ENCODE results near the gene LGR6.
"Not testable (repeated sequence)": the region's sequence is repeated elsewhere in the genome, so short reads cannot be mapped to it uniquely, and the experiment has no call there.

LGR6 gene

DNA sequence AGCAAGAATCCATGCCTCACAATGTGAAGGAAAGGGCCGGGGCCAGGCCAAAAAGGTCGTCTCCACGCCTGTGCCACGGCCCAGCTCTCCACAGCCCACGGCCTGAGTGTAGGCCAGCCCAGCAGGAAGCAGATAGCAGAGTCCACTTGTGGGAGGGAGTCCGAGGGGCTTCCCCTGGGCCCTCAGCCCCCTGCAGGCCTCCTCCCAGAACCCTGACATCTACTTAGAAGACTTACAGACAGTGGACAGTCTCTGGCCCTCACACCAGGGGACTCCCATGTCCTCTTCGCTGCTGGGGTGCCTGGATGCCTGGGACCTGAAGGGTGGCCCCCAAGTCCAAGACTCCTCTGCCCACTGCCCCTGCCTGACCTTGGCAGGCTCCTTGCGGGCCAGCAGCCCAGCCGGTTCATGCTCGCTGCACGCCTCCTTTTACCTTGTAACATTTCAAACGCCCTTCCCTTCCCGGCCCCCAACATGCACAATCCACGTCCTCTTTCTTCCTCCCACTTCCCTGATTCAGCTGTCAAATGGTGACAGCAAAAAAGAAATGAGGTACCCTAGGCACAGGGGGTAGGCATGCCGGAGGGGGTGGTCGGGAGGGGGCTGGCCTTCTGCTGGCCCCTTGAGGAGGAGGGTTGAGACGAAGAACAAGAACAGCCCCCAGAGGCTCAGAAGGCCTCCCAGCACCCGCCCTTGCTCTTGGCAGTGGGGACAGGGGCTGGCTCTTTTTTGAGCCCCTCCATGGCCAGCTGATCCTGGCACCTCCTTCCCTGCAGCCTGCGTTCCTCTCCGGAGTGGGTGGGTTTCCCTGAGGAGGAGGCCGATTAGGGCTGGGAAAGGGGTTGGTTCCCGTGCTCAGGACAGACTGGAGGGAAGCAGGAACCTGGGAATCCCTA, 32.2 kb upstream of the LGR6 start:
- peak; percentile 39 for DNase-seq

GRCh38 chr1:202162047-202162417, 31.6 kb upstream of the LGR6 start:
- DNase-seq, result peak; percentile 55

DNA sequence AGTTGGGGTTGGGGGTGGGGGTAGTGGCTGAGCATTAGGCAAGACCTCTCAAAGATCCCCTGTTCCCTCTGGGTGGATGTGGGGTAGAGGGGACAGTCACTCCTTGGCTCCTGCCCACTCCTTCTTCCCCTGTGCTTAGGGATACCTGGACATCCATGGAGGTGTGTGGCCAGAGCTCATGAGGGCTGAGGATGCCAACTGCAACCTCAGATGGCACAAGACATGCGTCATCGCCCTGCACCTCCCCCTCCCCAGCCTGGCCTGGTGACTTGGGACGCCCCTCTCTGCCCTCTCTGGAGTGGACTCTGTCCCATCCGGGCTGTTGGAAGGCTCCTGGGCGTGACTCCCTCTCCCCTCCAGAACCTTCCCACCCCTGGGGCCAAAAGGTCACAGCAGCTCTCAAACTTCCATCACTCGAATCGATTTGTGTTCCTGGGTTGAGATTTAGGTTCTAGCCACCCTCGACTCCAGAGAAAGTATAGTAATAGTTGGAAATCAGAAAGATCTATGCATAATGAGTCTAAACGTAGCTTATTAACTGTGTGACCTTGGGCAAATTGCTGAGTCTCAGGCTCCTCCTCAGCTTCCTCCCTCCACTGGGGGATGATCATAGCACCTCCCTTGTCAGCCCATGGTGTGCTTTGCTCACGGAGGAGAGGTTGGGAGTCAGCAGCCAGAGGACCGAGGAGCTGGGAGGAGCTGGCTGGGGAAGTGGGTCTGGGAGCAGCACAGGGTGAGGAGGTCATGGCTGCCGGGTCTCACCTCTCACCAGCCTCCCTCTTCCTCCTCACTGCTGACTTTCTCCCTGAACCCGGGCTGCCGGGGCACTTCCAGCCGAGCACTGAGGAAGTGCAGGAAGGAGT, 30.9 kb upstream of the LGR6 start:
- peak; percentile 48 for DNase-seq

GRCh38 chr1:202163281-202164270, 30.0 kb upstream of the LGR6 start:
- no peak for DNase-seq

DNA sequence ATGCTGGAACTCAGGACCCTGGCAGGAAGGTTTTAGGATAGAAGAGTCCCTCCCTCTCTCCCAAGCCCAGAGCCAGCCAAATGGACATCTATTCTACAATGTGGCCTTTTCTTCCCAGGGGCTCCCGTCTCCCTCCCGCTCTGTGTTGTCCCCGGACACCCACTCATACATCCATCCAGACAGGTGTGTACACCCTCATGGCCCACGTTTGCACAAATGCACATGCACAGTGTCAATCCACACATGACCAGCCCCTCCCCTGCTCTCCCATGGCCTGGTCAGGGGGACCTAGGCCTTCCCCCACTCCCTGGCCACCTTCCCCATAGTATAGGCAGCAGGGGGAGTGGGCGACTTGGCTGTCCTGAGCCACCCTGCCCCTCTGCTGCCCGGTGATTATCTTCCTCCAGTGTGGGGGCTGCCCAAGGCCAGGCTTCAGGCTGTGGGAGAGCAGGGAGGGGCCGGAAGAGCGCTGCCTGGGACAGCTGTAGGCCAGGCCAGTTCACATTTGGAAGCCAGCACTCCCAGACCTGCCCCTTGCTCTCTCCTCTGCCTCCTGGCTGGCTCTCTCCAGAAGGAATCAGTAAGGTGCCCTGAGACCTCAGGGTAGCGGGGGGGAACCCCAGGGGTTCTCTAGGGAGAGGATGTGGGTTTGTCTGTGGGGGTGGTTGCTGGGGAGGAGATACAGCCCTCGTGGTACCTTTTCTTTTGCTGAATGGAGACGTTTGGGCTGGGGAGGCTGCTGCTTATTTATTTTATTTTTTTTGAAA, 29.1 kb upstream of the LGR6 start:
- peak; percentile 23 for DNase-seq

DNA sequence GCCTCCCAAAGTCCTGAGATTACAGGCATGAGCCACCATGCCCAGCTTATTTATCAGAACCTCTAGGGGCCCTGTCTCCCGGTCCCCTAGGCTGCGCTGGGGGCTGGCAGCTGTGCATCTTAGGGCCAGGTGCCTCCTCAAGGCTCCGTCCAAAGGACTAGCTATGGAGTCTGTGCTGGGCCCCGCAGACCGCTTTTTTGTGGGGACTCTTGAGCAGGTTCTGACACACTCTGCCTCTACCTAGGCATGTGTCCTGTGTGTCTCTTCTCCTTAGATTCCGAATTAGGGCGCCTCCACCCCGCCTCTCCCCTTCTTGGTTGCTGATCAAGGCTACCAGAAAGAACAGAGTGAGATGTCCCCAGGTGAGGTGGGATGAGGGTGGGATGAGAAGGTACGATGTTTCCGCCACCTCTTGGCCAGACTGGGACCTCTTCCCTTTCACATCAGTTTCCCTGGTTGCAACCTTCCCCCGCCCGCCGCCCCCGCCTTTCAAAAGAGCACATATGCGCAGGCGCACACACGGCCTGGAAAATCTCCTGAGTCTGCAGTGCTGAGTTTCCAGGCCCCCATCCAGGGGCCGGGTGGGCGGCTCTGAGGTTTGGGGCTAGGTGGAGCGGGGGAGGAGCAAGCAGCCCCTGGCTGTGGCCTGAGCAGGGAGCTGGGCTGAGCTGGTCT, 28.2 kb upstream of the LGR6 start:
- DNase-seq, result no peak

- peak; percentile 46 for DNase-seq
Measured at GRCh38 chr1:202165942-202166843, 27.4 kb upstream of the LGR6 start.

DNA sequence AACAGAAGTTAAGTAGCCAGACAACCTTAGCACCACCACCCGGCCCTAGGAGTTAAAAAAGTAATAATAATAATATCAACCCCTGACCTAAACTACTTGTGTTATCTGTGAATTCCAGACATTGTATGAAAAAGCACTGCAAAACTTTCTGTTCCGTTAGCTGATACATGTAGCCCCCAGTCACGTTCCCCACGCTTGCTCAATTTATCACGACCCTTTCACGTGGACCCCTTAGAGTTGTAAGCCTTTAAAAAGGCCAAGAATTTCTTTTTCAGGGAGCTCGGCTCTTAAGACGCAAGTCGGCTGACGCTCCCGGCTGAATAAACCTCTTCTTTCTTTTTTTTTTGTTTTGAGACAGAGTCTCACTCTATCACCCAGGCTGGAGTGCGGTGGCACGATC, 26.5 kb upstream of the LGR6 start:
- peak; percentile 7 for DNase-seq

GRCh38 chr1:202167708-202168415, 25.7 kb upstream of the LGR6 start:
- peak; percentile 27 for DNase-seq

DNA sequence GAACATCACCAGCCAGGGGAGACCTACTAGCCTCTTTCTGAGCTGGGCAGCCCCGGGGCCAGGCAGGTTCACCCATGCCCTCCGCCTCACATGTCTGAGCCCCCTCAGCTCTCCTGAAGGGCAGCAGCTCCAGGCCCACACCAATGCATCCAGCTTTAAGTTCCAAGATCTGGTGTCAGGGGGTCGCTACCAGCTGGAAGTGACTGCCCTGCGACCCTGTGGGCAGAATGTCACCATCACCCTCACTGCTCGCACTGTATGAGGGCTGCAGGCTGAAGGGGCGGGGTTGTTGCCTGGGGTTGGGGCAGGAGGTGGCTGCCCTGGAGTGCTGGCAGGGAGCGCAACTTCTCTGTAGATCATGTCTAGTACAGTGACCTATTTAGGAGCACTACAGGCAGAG, 24.7 kb upstream of the LGR6 start:
- no peak for DNase-seq

DNA sequence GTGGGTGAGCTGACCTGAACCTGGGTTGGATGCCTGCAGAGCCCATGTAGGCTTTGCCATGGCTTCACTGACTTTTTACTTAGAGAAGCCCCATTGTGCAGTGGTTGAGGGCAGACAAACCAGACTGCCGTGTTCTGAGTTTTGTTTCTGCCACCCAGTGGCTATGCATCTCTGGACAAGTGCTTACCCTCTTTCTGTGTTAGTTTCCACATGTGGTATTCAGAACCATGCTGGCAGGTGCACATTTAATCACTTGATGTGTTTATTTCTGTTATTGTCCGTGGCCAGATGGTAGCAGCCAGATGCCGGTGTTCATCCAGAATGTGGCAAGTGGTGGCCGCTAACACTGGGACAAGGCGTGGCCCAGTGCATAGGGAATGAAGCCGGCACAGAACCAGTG, 22.9 kb upstream of the LGR6 start:
- DNase-seq, result no peak

- no peak for DNase-seq
Measured at GRCh38 chr1:202171292-202172014, 22.1 kb upstream of the LGR6 start.

DNA sequence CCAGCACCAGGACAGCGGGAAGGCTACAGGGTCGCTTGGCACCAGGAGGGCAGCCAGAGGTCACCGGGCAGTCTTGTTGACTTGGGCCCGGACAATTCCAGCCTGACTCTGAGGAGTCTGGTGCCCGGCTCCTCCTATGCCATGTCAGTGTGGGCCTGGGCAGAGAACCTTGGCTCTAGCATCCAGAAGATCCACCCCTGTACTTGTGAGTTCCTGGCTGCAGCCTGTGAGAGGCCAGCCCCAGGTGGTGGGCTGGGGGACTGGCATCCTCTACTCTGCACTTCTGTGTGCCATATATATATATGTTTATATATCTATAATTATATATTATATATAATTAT, 21.6 kb upstream of the LGR6 start:
- DNase-seq, result no peak

DNA sequence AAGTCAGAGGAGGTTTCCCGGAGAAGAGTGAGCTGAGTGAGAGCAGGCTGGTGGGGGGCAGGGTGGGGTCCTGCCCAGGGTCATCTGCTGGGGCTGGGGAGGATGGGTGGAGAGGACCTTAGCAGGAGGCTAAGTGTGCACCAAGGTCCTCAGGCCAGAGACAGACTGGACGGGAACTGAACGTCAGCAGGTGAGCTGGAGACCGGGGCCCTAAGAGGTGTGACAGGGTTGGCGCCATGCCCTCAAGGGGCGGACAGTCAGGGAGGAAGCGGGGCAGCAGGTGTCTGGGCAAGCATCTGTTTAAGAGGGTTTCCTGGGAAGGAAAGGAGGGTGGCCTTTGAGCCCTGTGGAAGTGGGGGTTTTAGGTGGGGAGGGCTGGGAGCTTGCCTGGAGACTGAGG, 19.6 kb upstream of the LGR6 start:
- DNase-seq, result no peak

- DNase-seq, result no peak
Measured at GRCh38 chr1:202176949-202177927, 16.4 kb upstream of the LGR6 start.

- DNase-seq, result no peak
Measured at GRCh38 chr1:202179828-202180750, 13.5 kb upstream of the LGR6 start.

DNA sequence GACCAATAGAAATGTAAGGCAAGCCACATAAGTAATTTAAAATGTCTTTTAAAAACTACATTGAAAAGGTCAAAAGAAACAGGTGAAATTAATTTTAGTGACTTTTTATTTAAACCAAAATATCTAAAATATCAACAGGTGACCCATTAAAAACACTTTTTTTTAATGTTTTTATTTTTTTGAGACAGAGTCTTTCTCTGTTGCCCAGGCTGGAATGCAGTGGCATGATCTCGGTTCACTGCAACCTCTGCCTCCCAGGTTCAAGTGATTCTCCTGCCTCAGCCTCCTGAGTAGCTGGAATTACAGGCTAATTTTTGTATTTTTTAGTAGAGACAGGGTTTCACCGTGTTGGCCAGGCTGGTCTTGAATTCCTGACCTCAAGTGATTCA, 12.9 kb upstream of the LGR6 start:
- DNase-seq, result not testable (repeated sequence)

Data from hematopoietic multipotent progenitor cell treated with erythropoietin and hydrocortisone succinate and interleukin-3 and kit ligand, for 8 days (in vitro differentiated cells).